Body of pancreas (tissue), 4 donors: ENCODE results near the gene GEMIN4.

ENCODE experiments used
- CTCF ChIP-seq, 7 experiments: fragments of 450-650 bp in 4 of 7; fragments of 200-600 bp in 3 of 7; sonication (generic) in 3 of 7; IDR thresholded peaks; one replicate each; pipeline ENCODE4 v1.5.1; 2016 to 2019; ENCODE audit warnings: antibody characterized with exemption in 7 of 7
- POLR2A ChIP-seq, 3 donors: fragments of 450-650 bp; IDR thresholded peaks; one replicate each; pipeline ENCODE4 v1.6.1; 2016; ENCODE audit warnings: antibody characterized with exemption in 3 of 3, mild to moderate bottlenecking in 2 of 3

GRCh38 chr17:752620-753219 is 656 bp upstream of the GEMIN4 start:
- no peak for TF ChIP-seq CTCF (IDR thresholded peaks at IDR 0.05)
- TF ChIP-seq POLR2A (IDR thresholded peaks at IDR 0.05): no peak
